ENCODE data around the gene C20orf144. TPM values are rescaled to one million over a fixed set of nuclear protein-coding genes. Genes with fewer than 3 reads are reported as not detected.
"Not testable (repeated sequence)": the region's sequence is repeated elsewhere in the genome, so short reads cannot be mapped to it uniquely, and the experiment has no call there.

The C20orf144 gene
- total RNA-seq, 1 donor from 2014 or later = not detected

- no peak for FAIRE-seq
- no peak for TF ChIP-seq CTCF (IDR thresholded peaks at IDR 0.05; ENCODE audit: insufficient read depth, low read length, severe bottlenecking)
- peaks cover 7% of the 10 kb centered on the region for H3K36me3 ChIP-seq (ENCODE audit: control insufficient read depth, insufficient read depth, low read length)
Observed at GRCh38 chr20:33636776-33637175, 25.4 kb upstream of the C20orf144 start.

GRCh38 chr20:33640287-33640686, 21.8 kb upstream of the C20orf144 start:
- DNase-seq (ENCODE audit: low read depth) = no peak
- no peak for FAIRE-seq
- Histone ChIP-seq H3K36me3 (ENCODE audit: control insufficient read depth, insufficient read depth, low read length) (peaks cover 10% of the 10 kb centered on the region), H3K27me3 (ENCODE audit: control insufficient read depth, insufficient read depth, low read length) (no peaks in the 10 kb centered on the region), H3K4me3 (ENCODE audit: low read depth, low read length) (no peak overlapping the region)
- TF ChIP-seq CTCF (IDR thresholded peaks at IDR 0.05; ENCODE audit: insufficient read depth, low read length, severe bottlenecking) = no peak

More at GRCh38 chr20:33636776-33637175, 25.4 kb upstream of the C20orf144 start:
- Histone ChIP-seq H3K4me3 (ENCODE audit: low read depth, low read length) (no peak overlapping the region), H3K27me3 (ENCODE audit: control insufficient read depth, insufficient read depth, low read length) (no peaks in the 10 kb centered on the region)
- DNase-seq (ENCODE audit: low read depth) = no peak

- no peak for FAIRE-seq
- no peak for DNase-seq (ENCODE audit: low read depth)
- no peak overlapping the region for H3K4me3 ChIP-seq (ENCODE audit: low read depth, low read length)
- H3K36me3 ChIP-seq (ENCODE audit: control insufficient read depth, insufficient read depth, low read length) = peaks cover 9% of the 10 kb centered on the region
- H3K27me3 ChIP-seq (ENCODE audit: control insufficient read depth, insufficient read depth, low read length) = no peaks in the 10 kb centered on the region
- TF ChIP-seq CTCF (IDR thresholded peaks at IDR 0.05; ENCODE audit: insufficient read depth, low read length, severe bottlenecking) = no peak
Observed at GRCh38 chr20:33644313-33645071, 17.6 kb upstream of the C20orf144 start.

GRCh38 chr20:33645072-33645358, 17.1 kb upstream of the C20orf144 start:
- TF ChIP-seq CTCF (IDR thresholded peaks at IDR 0.05; ENCODE audit: insufficient read depth, low read length, severe bottlenecking) = no peak
- H3K27me3 ChIP-seq (ENCODE audit: control insufficient read depth, insufficient read depth, low read length) = no peaks in the 10 kb centered on the region
- H3K4me3 ChIP-seq (ENCODE audit: low read depth, low read length) = no peak overlapping the region
- DNase-seq (ENCODE audit: low read depth) (no peak), FAIRE-seq (no peak)
- peaks cover 7% of the 10 kb centered on the region for H3K36me3 ChIP-seq (ENCODE audit: control insufficient read depth, insufficient read depth, low read length)

- no peak for TF ChIP-seq CTCF (IDR thresholded peaks at IDR 0.05; ENCODE audit: insufficient read depth, low read length, severe bottlenecking)
- FAIRE-seq (no peak), DNase-seq (ENCODE audit: low read depth) (no peak)
- no peaks in the 10 kb centered on the region for H3K27me3 ChIP-seq (ENCODE audit: control insufficient read depth, insufficient read depth, low read length)
- peaks cover 6% of the 10 kb centered on the region for H3K36me3 ChIP-seq (ENCODE audit: control insufficient read depth, insufficient read depth, low read length)
- H3K4me3 ChIP-seq (ENCODE audit: low read depth, low read length) = no peak overlapping the region
Observed at GRCh38 chr20:33645396-33645795, 16.7 kb upstream of the C20orf144 start.

- H3K36me3 ChIP-seq (ENCODE audit: control insufficient read depth, insufficient read depth, low read length) = peaks cover 5% of the 10 kb centered on the region
- DNase-seq (ENCODE audit: low read depth) = no peak
- FAIRE-seq = no peak
- no peak for TF ChIP-seq CTCF (IDR thresholded peaks at IDR 0.05; ENCODE audit: insufficient read depth, low read length, severe bottlenecking)
- H3K27me3 ChIP-seq (ENCODE audit: control insufficient read depth, insufficient read depth, low read length) = no peaks in the 10 kb centered on the region
- H3K4me3 ChIP-seq (ENCODE audit: low read depth, low read length) = no peak overlapping the region
Observed at GRCh38 chr20:33646191-33646590, 15.9 kb upstream of the C20orf144 start.

- not testable (repeated sequence) for H3K36me3 ChIP-seq (ENCODE audit: control insufficient read depth, insufficient read depth, low read length); H3K4me3 ChIP-seq (ENCODE audit: low read depth, low read length); DNase-seq (ENCODE audit: low read depth); H3K27me3 ChIP-seq (ENCODE audit: control insufficient read depth, insufficient read depth, low read length); FAIRE-seq
Observed at GRCh38 chr20:33646959-33647602, 15.0 kb upstream of the C20orf144 start.
